ENCODE data around the gene S100A1.

The S100A1 gene

GRCh38 chr1:153610811-153611301 lies 17.4 kb upstream of the S100A1 start:
- DNase-seq: no peak

GRCh38 chr1:153611356-153611755 lies 16.9 kb upstream of the S100A1 start:
- no peak for DNase-seq

GRCh38 chr1:153612111-153612754 lies 16.0 kb upstream of the S100A1 start:
- no peak for DNase-seq

GRCh38 chr1:153612755-153613331 lies 15.4 kb upstream of the S100A1 start, which contains the start of gene S100A16:
S100A16 (minus strand) TSS chr1:153613137; CDS start chr1:153608151, 4,986 bp downstream.
- peak; percentile 63 for DNase-seq

- no peak for DNase-seq
Observed at GRCh38 chr1:153613406-153613805, 14.8 kb upstream of the S100A1 start.

- no peak for DNase-seq
Observed at GRCh38 chr1:153614189-153614900, 13.9 kb upstream of the S100A1 start.

- DNase-seq: no peak
Observed at GRCh38 chr1:153614906-153615305, 13.3 kb upstream of the S100A1 start.

- no peak for DNase-seq
Observed at GRCh38 chr1:153615406-153615805, 12.8 kb upstream of the S100A1 start.

GRCh38 chr1:153616144-153616916 lies 11.9 kb upstream of the S100A1 start, which contains the start of gene S100A14:
S100A14 (minus strand) TSS chr1:153616325; CDS start chr1:153615858, 467 bp downstream.
- no peak for DNase-seq

GRCh38 chr1:153616917-153617311 lies 11.3 kb upstream of the S100A1 start:
- no peak for DNase-seq

- peak; percentile 39 for DNase-seq
Observed at GRCh38 chr1:153617663-153618062, 10.6 kb upstream of the S100A1 start.

GRCh38 chr1:153619171-153619570 lies 9.1 kb upstream of the S100A1 start:
- DNase-seq: no peak

- DNase-seq: no peak
Observed at GRCh38 chr1:153623101-153623500, 5.1 kb upstream of the S100A1 start.

GRCh38 chr1:153624965-153625611 lies 3.1 kb upstream of the S100A1 start:
- no peak for DNase-seq

GRCh38 chr1:153626477-153626903 lies 1.7 kb upstream of the S100A1 start:
- DNase-seq: no peak

GRCh38 chr1:153626904-153627714 lies 1.1 kb upstream of the S100A1 start, which contains the start of gene S100A13:
S100A13 (minus strand) TSS chr1:153627505; CDS start chr1:153626472, 1,033 bp downstream.
- DNase-seq: peak; percentile 96

- DNase-seq: no peak
Observed at GRCh38 chr1:153628638-153629342, 556 bp downstream of the S100A1 start.

GRCh38 chr1:153629343-153629665 lies 1.1 kb downstream of the S100A1 start:
- no peak for DNase-seq

GRCh38 chr1:153629971-153630370 lies 1.7 kb downstream of the S100A1 start:
- DNase-seq: no peak

GRCh38 chr1:153630384-153630783 lies 2.1 kb downstream of the S100A1 start:
- DNase-seq: no peak
